Epithelial cell of esophagus (primary cell): ENCODE results near the gene ARID1B.

Experiments used
- DNase-seq: peaks from one replicate; pipeline ENCODE4 v3.0.0; 2010; ENCODE audit warnings: low read depth
- H3K4me3 ChIP-seq: 2 replicates; pipeline ENCODE4 v1.5.1; 2011; ENCODE audit warnings: mild to moderate bottlenecking, low read length, control low read depth
- TF ChIP-seq, protein P1 (sequence below): IDR thresholded peaks from 2 replicates; pipeline ENCODE4 v1.5.1; 2011; ENCODE audit warnings: low read depth, mild to moderate bottlenecking, low read length, control low read depth, inconsistent platforms; ENCODE audit not compliant: insufficient read depth; ENCODE audit errors: missing control alignments

Gene ARID1B

DNA sequence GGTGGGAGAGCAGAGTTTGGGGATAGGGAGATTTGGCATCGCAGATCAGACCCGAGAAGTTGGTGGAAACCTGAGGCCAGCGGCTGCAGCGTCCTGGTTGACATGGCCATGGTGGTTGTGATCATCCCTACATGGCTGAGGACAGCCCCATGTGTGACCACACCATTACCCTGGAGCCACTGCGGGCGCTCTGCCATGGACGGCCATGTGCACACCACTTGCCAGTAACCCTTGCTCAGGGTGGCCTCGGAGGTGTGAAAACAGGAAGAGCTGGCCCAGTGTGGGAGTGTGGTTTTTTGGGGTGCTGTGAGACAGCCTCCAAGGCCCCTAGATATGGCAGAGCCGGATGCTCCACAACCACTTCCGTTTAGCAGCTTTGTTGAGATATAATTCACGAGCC, 481.7 kb downstream of the ARID1B start:
- H3K4me3 ChIP-seq, result no peak overlapping the region
- no peak for DNase-seq
- TF ChIP-seq, protein P1, sequence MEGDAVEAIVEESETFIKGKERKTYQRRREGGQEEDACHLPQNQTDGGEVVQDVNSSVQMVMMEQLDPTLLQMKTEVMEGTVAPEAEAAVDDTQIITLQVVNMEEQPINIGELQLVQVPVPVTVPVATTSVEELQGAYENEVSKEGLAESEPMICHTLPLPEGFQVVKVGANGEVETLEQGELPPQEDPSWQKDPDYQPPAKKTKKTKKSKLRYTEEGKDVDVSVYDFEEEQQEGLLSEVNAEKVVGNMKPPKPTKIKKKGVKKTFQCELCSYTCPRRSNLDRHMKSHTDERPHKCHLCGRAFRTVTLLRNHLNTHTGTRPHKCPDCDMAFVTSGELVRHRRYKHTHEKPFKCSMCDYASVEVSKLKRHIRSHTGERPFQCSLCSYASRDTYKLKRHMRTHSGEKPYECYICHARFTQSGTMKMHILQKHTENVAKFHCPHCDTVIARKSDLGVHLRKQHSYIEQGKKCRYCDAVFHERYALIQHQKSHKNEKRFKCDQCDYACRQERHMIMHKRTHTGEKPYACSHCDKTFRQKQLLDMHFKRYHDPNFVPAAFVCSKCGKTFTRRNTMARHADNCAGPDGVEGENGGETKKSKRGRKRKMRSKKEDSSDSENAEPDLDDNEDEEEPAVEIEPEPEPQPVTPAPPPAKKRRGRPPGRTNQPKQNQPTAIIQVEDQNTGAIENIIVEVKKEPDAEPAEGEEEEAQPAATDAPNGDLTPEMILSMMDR, result no peak

DNA sequence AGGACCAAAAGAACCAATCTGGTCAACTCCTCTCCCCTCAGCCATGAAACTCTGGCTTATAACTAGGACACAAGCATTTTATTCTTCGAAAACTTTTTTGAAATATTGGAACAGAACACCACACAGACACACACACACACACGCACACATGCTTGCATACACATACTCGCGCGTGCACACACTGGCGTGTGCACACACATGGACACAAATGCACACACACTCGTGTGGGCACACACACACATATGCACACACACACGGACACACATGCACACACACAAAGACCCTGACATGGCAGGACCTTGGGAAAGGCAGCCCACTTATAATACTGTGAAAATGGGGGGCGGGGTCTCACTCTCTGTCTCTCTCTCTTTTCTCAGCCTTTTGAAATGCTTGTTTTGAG, 482.3 kb downstream of the ARID1B start:
- TF ChIP-seq, protein P1, result no peak
- DNase-seq, result no peak
- H3K4me3 ChIP-seq, result no peak overlapping the region
